ENCODE results near the gene THSD4.
"Not testable (repeated sequence)": the region's sequence is repeated elsewhere in the genome, so short reads cannot be mapped to it uniquely, and the experiment has no call there.

THSD4 gene

DNA sequence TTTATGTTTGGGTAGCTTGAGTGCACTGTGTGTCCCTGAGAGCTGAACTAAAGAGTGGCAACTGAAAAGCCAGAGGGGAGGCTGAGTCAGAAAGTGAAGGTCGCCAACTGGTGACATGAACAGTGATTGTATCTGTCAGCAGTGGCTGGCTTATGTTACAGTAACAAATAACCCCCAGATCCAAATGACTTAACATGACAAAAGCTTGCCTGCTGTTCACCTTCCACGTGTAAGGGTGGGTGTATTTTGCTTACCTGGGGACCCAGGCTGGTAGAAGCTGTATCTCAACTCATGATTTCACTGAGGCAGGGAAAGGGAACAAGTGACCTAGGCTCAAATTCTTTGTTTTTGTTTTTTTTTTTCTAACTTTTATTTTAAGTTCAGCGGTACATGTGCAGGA, 147.3 kb downstream of the THSD4 start:
- Histone ChIP-seq H3K27ac (ENCODE audit: low read depth, low read length, poor library complexity, severe bottlenecking) (no peak overlapping the region), H3K4me2 (ENCODE audit: low read length) (no peak overlapping the region), H3K36me3 (ENCODE audit: insufficient read depth, low read length) (no peaks in the 10 kb centered on the region), H4K20me1 (ENCODE audit: insufficient read depth, low read length) (no peaks in the 10 kb centered on the region), H3K9me3 (ENCODE audit: low read length) (no peaks in the 10 kb centered on the region), H3K4me3 (ENCODE audit: low read depth, low read length, poor library complexity, severe bottlenecking) (no peak overlapping the region), H3K79me2 (ENCODE audit: insufficient read depth, low read length) (no peaks in the 10 kb centered on the region), H3K4me1 (ENCODE audit: insufficient read depth, low read length, severe bottlenecking) (no peaks in the 10 kb centered on the region), H3K9ac (ENCODE audit: low read length) (no peak overlapping the region), H2AFZ (ENCODE audit: low read length) (no peak overlapping the region), H3K9me2 (ENCODE audit: low read depth, low read length) (no peaks in the 10 kb centered on the region), H3F3A (ENCODE audit: insufficient read depth, low read length) (no peaks in the 10 kb centered on the region), H3K27me3 (ENCODE audit: insufficient read depth, low read length) (no peaks in the 10 kb centered on the region)
- TF ChIP-seq EZH2 (IDR thresholded peaks at IDR 0.05; ENCODE audit: borderline replicate concordance, low read length): no peak
- TF ChIP-seq, protein P1, sequence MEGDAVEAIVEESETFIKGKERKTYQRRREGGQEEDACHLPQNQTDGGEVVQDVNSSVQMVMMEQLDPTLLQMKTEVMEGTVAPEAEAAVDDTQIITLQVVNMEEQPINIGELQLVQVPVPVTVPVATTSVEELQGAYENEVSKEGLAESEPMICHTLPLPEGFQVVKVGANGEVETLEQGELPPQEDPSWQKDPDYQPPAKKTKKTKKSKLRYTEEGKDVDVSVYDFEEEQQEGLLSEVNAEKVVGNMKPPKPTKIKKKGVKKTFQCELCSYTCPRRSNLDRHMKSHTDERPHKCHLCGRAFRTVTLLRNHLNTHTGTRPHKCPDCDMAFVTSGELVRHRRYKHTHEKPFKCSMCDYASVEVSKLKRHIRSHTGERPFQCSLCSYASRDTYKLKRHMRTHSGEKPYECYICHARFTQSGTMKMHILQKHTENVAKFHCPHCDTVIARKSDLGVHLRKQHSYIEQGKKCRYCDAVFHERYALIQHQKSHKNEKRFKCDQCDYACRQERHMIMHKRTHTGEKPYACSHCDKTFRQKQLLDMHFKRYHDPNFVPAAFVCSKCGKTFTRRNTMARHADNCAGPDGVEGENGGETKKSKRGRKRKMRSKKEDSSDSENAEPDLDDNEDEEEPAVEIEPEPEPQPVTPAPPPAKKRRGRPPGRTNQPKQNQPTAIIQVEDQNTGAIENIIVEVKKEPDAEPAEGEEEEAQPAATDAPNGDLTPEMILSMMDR (IDR thresholded peaks at IDR 0.05; ENCODE audit: low read length): no peak

DNA sequence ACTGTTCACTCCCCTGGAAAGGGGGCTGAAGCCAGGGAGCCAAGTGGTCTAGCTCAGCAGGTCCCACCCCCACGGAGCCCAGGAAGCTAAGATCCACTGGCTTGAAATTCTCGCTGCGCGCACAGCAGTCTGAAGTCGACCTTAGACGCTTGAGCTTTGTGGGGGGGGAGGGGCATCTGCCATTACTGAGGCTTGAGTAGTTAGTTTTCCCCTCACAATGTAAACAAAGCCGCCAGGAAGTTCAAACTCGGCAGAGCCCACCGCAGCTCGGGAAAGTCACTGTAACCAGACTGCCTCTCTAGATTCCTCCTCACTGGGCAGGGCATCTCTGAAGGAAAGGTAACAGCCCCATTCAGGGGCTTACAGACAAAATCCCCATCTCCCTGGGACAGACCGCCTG, 150.3 kb downstream of the THSD4 start:
- H3K79me2 ChIP-seq (ENCODE audit: insufficient read depth, low read length); H3K9me3 ChIP-seq (ENCODE audit: low read length); H3F3A ChIP-seq (ENCODE audit: insufficient read depth, low read length); H3K9ac ChIP-seq (ENCODE audit: low read length); H3K4me3 ChIP-seq (ENCODE audit: low read depth, low read length, poor library complexity, severe bottlenecking); H3K4me2 ChIP-seq (ENCODE audit: low read length); H3K27me3 ChIP-seq (ENCODE audit: insufficient read depth, low read length); H3K27ac ChIP-seq (ENCODE audit: low read depth, low read length, poor library complexity, severe bottlenecking); H3K9me2 ChIP-seq (ENCODE audit: low read depth, low read length); H3K36me3 ChIP-seq (ENCODE audit: insufficient read depth, low read length); H3K4me1 ChIP-seq (ENCODE audit: insufficient read depth, low read length, severe bottlenecking); H2AFZ ChIP-seq (ENCODE audit: low read length); H4K20me1 ChIP-seq (ENCODE audit: insufficient read depth, low read length): not testable (repeated sequence)

DNA sequence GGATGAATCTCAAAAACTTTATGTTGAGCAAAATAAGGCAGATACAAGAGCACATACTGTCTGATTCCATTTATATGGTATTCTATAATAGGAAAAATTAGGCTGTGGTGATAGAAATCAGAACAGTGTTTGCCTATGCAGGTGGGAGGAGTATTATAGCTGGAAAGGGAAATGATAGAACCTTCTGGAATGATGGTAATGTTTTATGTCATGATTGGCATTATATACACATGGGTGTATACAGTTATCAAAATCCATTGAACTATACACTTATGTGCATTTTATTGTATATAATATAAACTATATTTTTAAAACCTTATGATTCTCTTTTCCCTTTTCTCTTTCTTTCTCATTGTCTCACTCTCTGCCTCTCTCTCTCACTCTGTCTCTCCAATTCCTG, 156.1 kb downstream of the THSD4 start:
- Histone ChIP-seq H3K79me2 (ENCODE audit: insufficient read depth, low read length) (no peaks in the 10 kb centered on the region), H3K4me1 (ENCODE audit: insufficient read depth, low read length, severe bottlenecking) (no peaks in the 10 kb centered on the region), H3K9ac (ENCODE audit: low read length) (no peak overlapping the region), H3K36me3 (ENCODE audit: insufficient read depth, low read length) (no peaks in the 10 kb centered on the region), H3F3A (ENCODE audit: insufficient read depth, low read length) (no peaks in the 10 kb centered on the region), H3K9me3 (ENCODE audit: low read length) (no peaks in the 10 kb centered on the region), H3K27ac (ENCODE audit: low read depth, low read length, poor library complexity, severe bottlenecking) (no peak overlapping the region), H2AFZ (ENCODE audit: low read length) (no peak overlapping the region), H3K4me3 (ENCODE audit: low read depth, low read length, poor library complexity, severe bottlenecking) (no peak overlapping the region), H3K4me2 (ENCODE audit: low read length) (no peak overlapping the region), H4K20me1 (ENCODE audit: insufficient read depth, low read length) (no peaks in the 10 kb centered on the region), H3K27me3 (ENCODE audit: insufficient read depth, low read length) (no peaks in the 10 kb centered on the region), H3K9me2 (ENCODE audit: low read depth, low read length) (no peaks in the 10 kb centered on the region)
- TF ChIP-seq EZH2 (IDR thresholded peaks at IDR 0.05; ENCODE audit: borderline replicate concordance, low read length): no peak
- TF ChIP-seq, protein P1 (IDR thresholded peaks at IDR 0.05; ENCODE audit: low read length): no peak

DNA sequence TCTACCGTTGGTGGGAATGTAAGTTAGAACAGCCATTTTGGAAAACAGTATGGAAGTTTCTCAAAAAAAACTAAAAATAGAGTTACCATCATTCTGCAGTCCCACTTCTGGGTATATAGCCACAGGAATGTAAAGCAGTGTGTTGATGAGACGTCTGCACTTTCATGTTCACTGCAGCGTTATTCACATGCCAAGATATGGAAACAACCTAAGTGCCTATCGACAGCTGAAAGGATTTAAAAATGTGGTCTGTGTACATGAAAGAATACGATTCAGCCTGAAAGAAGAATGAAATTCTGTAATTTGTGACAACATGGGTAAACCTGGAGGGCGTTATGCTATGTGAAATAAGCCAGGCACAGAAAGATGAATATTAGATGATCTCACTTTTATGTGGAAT, 157.7 kb downstream of the THSD4 start:
- no peak overlapping the region for H3K27ac ChIP-seq (ENCODE audit: low read depth, low read length, poor library complexity, severe bottlenecking)
- no peaks in the 10 kb centered on the region for H3K4me1 ChIP-seq (ENCODE audit: insufficient read depth, low read length, severe bottlenecking)
- H3K4me2 ChIP-seq (ENCODE audit: low read length): no peak overlapping the region
- H3K9me3 ChIP-seq (ENCODE audit: low read length): no peaks in the 10 kb centered on the region
- TF ChIP-seq, protein P1 (IDR thresholded peaks at IDR 0.05; ENCODE audit: low read length): no peak
- TF ChIP-seq EZH2 (IDR thresholded peaks at IDR 0.05; ENCODE audit: borderline replicate concordance, low read length): no peak
- H3K36me3 ChIP-seq (ENCODE audit: insufficient read depth, low read length): no peaks in the 10 kb centered on the region
- H4K20me1 ChIP-seq (ENCODE audit: insufficient read depth, low read length): no peaks in the 10 kb centered on the region
- H3F3A ChIP-seq (ENCODE audit: insufficient read depth, low read length): no peaks in the 10 kb centered on the region
- H3K27me3 ChIP-seq (ENCODE audit: insufficient read depth, low read length): no peaks in the 10 kb centered on the region
- no peak overlapping the region for H3K4me3 ChIP-seq (ENCODE audit: low read depth, low read length, poor library complexity, severe bottlenecking)
- H3K79me2 ChIP-seq (ENCODE audit: insufficient read depth, low read length): no peaks in the 10 kb centered on the region
- no peak overlapping the region for H3K9ac ChIP-seq (ENCODE audit: low read length)
- H2AFZ ChIP-seq (ENCODE audit: low read length): no peak overlapping the region
- H3K9me2 ChIP-seq (ENCODE audit: low read depth, low read length): no peaks in the 10 kb centered on the region
